ENCODE data around the gene DLGAP4.
"Not testable (repeated sequence)": the region's sequence is repeated elsewhere in the genome, so short reads cannot be mapped to it uniquely, and the experiment has no call there.

The DLGAP4 gene

GRCh38 chr20:36461600-36462439, 155.7 kb downstream of the DLGAP4 start:
- peak; percentile 63 for DNase-seq

DNA sequence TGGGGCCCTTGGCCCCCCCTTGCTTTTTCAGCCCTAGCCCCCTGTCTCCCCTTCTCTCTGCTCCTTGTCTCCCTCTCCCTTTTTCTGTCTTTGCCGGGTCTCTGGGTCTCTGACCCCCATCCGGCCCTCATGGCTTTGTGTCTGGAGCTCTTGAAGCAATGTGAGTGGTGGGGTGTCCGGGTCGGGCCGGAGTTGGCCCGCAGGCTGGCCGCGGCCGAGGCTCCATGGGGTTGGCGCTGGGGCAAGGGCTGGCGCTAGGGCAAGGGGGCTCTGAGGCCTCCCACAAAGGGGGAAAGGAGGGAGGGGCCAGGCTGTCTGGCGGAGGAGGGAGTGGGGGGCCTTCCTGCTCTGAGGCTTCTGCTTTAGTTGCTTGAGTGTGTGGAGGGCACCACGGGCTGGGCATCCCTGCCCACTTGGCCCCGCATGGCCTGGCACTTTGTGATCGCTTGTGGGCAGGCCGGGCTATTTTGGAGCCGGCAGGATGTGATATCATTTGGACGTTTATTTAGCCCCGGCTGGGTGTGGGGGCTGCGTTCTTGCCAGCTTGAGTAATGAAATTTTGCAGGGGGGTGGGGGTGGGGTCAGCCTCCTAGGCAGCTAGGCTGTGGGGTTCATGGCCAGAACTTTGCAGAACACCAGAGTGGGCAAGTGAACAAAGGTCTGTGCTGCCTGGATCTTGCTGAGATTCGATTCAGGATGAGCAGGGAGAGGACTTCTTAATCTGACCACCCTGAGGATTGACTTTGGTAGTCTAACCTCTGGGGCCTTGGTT, 156.5 kb downstream of the DLGAP4 start:
- DNase-seq, result peak; percentile 62

GRCh38 chr20:36463212-36464061, 157.3 kb downstream of the DLGAP4 start:
- no peak for DNase-seq

GRCh38 chr20:36465109-36466080, 159.3 kb downstream of the DLGAP4 start:
- DNase-seq, result peak; percentile 92

GRCh38 chr20:36466089-36466488, 159.9 kb downstream of the DLGAP4 start:
- DNase-seq, result no peak

DNA sequence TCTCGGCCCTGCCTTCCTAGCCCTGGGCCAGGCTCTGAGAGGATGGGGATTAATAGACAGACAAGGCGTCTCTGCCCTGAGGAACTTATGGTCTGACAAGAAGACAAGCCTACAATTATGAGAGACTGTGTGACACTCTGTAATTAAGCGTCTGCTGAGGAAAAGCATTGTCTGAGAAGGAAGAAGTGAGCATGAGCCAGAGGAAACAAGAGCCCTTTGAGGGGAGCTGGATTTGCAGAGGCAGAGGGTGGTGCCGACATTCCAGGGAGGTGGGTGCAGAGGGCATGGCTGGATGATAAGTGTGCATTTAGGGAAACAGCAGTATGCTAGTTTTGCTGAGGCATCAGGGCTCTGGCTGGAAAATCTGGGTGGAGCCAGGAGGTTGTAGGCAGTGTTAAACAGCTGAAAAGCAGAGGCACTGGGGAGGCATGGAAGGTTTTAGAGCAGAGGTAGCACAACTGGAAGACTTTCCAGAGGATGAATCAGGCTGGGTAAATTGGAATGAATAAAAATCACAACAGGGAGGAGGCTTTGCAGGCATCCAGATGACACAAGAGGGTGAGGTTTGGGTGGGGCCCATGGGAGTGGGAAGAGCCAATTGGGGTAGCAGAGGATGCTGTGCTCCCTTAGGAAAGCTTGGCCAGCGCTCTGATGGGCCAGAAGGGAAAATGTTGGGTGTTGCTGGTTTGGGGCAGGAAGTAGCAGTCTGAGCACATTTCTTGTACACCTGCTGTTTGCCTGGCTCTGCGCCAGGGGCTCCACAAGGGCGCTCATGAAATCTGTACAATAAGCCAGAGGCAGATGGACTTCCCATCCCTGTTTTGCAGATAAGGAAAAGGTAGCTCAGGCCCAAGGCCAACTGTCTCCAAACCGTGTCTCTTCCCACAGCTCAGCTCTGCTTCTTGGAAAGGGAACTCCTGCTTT, 161.2 kb downstream of the DLGAP4 start:
- DNase-seq, result no peak

- no peak for DNase-seq
Observed at GRCh38 chr20:36468149-36469000, 162.2 kb downstream of the DLGAP4 start.

GRCh38 chr20:36469973-36470372, 163.8 kb downstream of the DLGAP4 start:
- no peak for DNase-seq

DNA sequence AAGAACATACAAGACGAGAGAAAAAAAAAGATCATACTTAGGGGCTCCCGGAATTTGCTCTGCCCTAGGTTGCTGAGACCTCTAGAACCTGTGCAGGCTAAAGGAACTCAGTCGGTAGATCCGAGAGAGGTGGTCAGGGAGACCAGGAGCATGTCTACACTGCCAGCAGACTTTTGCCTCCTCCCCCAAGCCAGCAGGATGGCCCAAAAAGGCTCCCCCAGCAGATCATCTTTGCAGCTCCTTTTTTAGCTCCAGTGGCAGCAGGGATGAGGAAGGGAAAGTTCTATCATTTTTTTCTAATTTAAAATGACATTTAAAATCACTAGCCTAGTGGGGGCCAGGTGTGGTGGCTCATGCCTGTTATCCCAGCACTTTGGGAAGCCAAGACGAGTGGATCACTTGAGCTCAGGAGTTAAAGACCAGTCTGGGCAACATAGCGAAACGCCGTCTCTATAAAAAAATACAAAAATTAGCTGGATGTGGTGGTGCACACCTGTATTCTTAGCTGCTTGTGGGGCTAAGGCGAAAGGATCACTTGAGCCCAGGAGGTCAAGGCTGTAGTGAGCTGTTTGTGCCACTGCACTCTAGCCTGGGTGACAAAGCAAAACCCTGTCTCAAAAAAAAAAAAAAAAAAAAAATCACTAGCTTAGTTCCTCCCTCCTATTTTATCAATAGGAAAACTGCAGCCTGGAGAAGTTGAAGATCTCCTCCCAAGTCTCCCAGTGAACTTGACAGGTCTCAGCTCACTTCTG, 165.9 kb downstream of the DLGAP4 start:
- DNase-seq, result no peak

- DNase-seq, result peak; percentile 53
Observed at GRCh38 chr20:36472637-36473090, 166.5 kb downstream of the DLGAP4 start.

- no peak for DNase-seq
Observed at GRCh38 chr20:36473164-36473563, 167.0 kb downstream of the DLGAP4 start.

DNA sequence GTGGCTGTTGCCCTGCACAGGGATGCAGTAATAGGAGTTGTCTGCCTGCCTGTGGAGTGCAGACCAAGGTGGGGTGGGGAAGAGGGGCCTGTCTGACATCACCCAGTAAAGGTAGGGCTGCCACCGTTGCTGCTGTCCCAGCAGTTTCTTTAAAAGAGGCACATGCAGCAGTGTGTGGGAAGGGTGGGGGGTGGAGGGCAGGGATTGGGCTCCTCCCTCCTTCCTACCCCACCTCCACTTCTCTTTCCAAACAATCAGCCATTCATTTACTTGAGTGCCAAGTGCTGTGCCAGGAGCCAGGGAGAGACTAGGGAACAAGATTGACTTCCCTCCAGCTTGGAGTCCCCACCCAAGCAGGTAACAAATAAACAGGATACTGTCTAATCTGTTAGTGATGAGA, 168.4 kb downstream of the DLGAP4 start:
- no peak for DNase-seq

GRCh38 chr20:36475054-36475453, 168.9 kb downstream of the DLGAP4 start:
- not testable (repeated sequence) for DNase-seq

DNA sequence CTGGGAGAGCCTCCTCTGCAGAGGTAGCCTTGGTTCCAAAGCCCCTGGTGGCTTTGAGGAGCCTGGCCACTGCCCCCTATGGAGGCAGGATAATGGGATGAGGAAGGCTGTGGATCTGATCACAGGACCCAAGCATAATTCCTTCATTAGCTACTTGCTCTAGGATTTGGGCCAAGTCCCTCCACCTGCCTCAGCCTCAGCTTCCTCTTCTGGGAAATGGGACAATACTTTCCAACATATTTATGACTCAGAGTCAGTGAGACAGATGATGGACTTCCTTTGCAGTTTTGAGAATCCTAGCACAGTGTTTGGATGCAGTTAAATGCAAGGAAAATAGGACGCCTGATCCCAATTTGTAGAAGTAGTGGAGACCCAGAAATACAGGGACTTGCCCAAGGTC, 171.3 kb downstream of the DLGAP4 start:
- no peak for DNase-seq

GRCh38 chr20:36478137-36478905, 172.2 kb downstream of the DLGAP4 start:
- DNase-seq, result no peak

GRCh38 chr20:36479938-36480337, 173.8 kb downstream of the DLGAP4 start:
- no peak for DNase-seq

DNA sequence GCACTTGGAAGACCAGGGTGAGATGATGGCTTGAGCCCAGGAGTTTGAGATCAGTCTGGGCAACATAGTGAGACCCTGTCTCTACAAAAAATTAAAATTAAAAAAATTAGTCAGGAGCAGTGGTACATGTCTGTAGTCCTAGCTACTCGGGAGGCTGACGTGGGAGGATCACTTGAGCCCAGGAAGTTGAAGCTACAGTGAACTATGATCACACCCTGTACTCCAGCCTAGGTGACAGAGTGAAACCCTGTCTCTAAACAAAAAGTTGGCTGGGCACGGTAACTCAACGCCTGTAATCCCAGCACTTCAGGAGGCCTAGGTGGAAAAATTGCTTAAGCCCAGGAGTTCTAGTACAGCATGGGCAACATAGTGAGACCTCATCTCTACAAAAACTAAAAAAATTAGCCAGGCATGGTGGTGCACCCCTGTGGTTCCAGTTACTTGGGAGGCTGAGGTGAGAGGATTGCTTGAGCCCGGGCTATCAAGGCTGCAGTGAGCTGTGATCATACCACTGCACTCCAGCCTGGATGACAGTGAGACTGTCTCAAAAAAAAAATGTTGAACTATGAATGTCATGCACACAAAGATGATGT, 174.4 kb downstream of the DLGAP4 start:
- DNase-seq, result no peak
